GM08714 (cell line): ENCODE data around the gene PDE6C.

Source experiments
- H3K4me3 ChIP-seq: fragments of 200-500 bp; sonication (Bioruptor generic); 2 replicates; pipeline ENCODE4 v1.5.1; 2014; ENCODE audit warnings: mild to moderate bottlenecking, low read length, inconsistent platforms
- ZNF274 ChIP-seq: IDR thresholded peaks from 2 replicates; pipeline ENCODE4 v1.6.1; 2012; ENCODE audit warnings: mild to moderate bottlenecking, low read depth, low read length

The PDE6C gene

GRCh38 chr10:93712593-93712992 lies 100.3 kb downstream of the PDE6C start:
- no peak overlapping the region for H3K4me3 ChIP-seq
- TF ChIP-seq ZNF274 = no peak

- no peak for TF ChIP-seq ZNF274
- no peak overlapping the region for H3K4me3 ChIP-seq
Measured at GRCh38 chr10:93715345-93715744, 103.0 kb downstream of the PDE6C start.
